ENCODE measurements around the gene FAM20C. TPM values are rescaled to one million over a fixed set of nuclear protein-coding genes. Genes with fewer than 3 reads are reported as not detected.
"Not testable (repeated sequence)": the region's sequence is repeated elsewhere in the genome, so short reads cannot be mapped to it uniquely, and the experiment has no call there.

FAM20C gene
- total RNA-seq, 1 donor from 2014 or later, result 42.9 TPM

DNA sequence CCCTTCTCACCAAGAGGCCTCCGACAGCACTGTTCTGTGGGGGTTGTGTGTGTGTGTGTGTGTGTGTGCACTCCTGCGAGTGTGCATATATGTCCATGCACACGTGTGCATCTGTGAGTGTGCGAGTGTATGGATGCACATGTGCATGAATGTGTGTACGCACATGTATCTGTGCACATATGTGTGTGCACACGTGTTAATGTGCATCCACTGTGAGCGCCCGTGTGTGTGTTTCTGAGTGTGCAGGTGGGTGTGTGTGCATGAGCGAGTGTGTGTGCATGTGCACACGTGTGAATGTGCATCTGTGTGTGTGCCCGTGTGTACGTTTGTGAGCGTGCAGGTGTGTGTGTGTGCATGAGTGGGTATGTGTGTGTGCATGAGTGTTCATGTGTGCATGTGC is 49.1 kb downstream of the FAM20C start:
- ATAC-seq, result no peak

DNA sequence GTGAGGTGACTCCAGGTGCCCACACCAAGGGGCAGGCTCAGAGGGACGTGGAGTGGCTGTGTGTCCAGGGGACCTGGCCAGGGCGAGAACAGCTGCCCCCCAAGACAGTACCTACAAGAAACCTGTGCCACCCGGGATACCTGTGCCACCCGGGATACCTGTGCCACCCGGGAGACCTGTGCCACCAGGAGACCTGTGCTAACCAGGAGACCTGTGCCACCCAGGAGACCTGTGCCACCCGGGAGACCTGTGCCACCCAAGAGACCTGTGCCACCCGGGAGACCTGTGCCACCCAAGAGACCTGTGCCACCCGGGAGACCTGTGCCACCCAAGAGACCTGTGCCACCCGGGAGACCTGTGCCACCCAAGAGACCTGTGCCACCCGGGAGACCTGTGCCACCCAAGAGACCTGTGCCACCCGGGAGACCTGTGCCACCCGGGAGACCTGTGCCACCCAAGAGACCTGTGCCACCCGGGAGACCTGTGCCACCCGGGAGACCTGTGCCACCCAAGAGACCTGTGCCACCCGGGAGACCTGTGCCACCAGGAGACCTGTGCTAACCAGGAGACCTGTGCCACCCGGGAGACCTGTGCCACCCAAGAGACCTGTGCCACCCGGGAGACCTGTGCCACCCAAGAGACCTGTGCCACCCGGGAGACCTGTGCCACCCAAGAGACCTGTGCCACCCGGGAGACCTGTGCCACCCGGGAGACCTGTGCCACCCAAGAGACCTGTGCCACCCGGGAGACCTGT is 50.6 kb downstream of the FAM20C start:
- peaks cover 13% of the 10 kb centered on the region for H3K36me3 ChIP-seq
- H3K27ac ChIP-seq; H3K27me3 ChIP-seq (ENCODE audit: low read depth); H3K4me1 ChIP-seq; intact Hi-C loops (cut with DNase I); ATAC-seq; H3K9me3 ChIP-seq; H3K4me3 ChIP-seq; DNase-seq: not testable (repeated sequence)

More for the DNA sequence above, 49.1 kb downstream of the FAM20C start:
- no peak overlapping the region for H3K4me3 ChIP-seq
- H3K9me3 ChIP-seq, result no peaks in the 10 kb centered on the region
- H3K36me3 ChIP-seq, result peaks cover 3% of the 10 kb centered on the region
- H3K27ac ChIP-seq, result no peak overlapping the region
- intact Hi-C loops (cut with DNase I), result no loop called here
- H3K27me3 ChIP-seq (ENCODE audit: low read depth), result no peaks in the 10 kb centered on the region
- TF ChIP-seq CTCF (IDR thresholded peaks at IDR 0.05), result no peak
- H3K4me1 ChIP-seq, result peaks cover 5% of the 10 kb centered on the region
- no peak for DNase-seq

DNA sequence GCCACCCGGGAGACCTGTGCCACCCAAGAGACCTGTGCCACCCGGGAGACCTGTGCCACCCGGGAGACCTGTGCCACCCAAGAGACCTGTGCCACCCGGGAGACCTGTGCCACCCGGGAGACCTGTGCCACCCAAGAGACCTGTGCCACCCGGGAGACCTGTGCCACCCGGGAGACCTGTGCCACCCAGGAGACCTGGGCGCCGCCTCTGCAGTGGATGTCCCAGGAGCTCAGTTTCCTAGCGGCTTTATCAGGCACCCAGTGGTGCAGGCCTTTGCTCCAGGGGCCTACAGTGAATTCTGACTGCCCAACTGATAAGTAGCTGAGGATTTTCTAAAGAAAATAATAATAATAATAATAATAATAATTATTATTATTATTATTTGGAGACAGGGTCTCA is 51.2 kb downstream of the FAM20C start:
- H3K27me3 ChIP-seq (ENCODE audit: low read depth); H3K27ac ChIP-seq; DNase-seq; ATAC-seq; intact Hi-C loops (cut with DNase I); H3K4me3 ChIP-seq; H3K4me1 ChIP-seq; H3K9me3 ChIP-seq: not testable (repeated sequence)
- H3K36me3 ChIP-seq, result peaks cover 17% of the 10 kb centered on the region

DNA sequence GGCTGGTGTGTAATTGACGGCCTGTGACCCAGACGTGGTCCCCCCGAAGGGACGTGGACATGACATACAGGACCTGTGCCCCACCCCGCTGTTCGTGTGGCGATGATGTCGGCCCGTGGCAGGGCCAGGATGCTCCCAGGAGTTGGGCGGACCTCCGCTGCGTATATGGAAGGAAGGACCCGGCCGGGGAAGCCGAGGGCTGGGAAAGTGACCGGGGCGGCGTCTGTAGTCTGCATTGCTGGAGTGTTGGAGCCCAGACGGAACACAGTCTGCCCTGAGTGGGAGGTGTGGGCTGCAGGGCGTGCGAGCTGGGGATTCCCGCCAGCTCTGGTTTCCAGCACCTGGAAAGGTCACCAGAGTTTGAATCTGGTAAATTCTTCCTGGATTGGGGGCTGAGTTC is 52.6 kb downstream of the FAM20C start:
- Histone ChIP-seq H3K36me3 (peaks cover 31% of the 10 kb centered on the region), H3K4me3 (no peak overlapping the region), H3K27ac (no peak overlapping the region), H3K9me3 (no peaks in the 10 kb centered on the region), H3K27me3 (ENCODE audit: low read depth) (no peaks in the 10 kb centered on the region), H3K4me1 (peaks cover 5% of the 10 kb centered on the region)
- ATAC-seq (no peak), DNase-seq (no peak)
- intact Hi-C loops (cut with DNase I), result no loop called here
- TF ChIP-seq CTCF (IDR thresholded peaks at IDR 0.05), result no peak

DNA sequence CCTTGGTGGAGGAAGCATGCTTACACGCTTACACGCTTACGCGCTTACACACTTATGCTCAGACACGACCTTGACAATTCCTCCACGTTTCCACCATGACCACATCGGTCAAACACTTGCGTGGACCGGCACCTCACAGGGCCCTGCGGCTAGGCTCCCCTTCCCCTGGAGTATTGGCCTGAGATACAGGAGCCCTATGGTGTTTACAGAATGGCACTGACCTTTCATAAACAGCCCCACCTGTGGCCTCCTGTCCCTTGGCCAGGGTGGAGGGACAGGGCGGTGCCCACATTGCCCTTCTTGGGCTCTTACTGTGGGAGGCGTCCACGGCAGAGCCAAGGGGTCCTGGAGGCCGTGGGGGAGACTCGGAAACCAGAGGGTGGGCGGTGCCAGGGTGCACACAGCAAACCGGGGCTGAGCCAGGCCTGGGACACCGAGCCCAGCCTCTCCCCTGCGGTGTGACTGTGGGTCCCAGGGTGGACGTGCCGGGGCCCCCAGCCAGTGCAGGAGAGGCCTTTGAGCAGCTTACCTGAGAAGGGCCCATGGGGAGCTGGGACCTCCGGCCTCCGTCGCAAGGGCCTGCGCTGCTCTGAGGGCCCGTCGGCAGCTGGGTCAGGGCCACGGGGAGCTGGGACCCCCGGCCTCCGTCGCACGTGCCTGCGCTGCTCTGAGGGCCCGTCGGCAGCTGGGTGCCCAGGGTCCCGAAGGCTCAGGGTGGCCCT is 53.4 kb downstream of the FAM20C start:
- Histone ChIP-seq H3K27me3 (ENCODE audit: low read depth) (no peaks in the 10 kb centered on the region), H3K36me3 (peaks cover 39% of the 10 kb centered on the region), H3K9me3 (no peaks in the 10 kb centered on the region), H3K27ac (no peak overlapping the region), H3K4me1 (peaks cover 3% of the 10 kb centered on the region), H3K4me3 (no peak overlapping the region)
- intact Hi-C loops (cut with DNase I), result no loop called here
- DNase-seq, result no peak
- peak in 1 of 2 donors; percentile 9 for ATAC-seq
- TF ChIP-seq CTCF (IDR thresholded peaks at IDR 0.05), result no peak

GRCh38 chr7:246451-246850 is 54.1 kb downstream of the FAM20C start:
- Histone ChIP-seq H3K4me1 (no peaks in the 10 kb centered on the region), H3K9me3 (no peaks in the 10 kb centered on the region), H3K4me3 (no peak overlapping the region), H3K36me3 (peaks cover 46% of the 10 kb centered on the region), H3K27ac (no peak overlapping the region), H3K27me3 (ENCODE audit: low read depth) (no peaks in the 10 kb centered on the region)
- no peak for ATAC-seq
- intact Hi-C loops (cut with DNase I), result no loop called here
- no peak for DNase-seq
- TF ChIP-seq CTCF (IDR thresholded peaks at IDR 0.05), result no peak

Measured in lower lobe of right lung (tissue), 2 donors.